Measurements from ENCODE around the gene PARP9.

The PARP9 gene

GRCh38 chr3:122586773-122587485 lies 22.8 kb upstream of the PARP9 start:
- no peak overlapping the region for H3K4me3 ChIP-seq (ENCODE audit: low read depth, low read length)
- DNase-seq (ENCODE audit: low read depth), result no peak

GRCh38 chr3:122586098-122586497 lies 22.0 kb upstream of the PARP9 start:
- H3K4me3 ChIP-seq (ENCODE audit: low read depth, low read length), result no peak overlapping the region
- no peak for TF ChIP-seq CTCF (IDR thresholded peaks at IDR 0.05; ENCODE audit: control insufficient read depth, extremely low read depth, insufficient read depth)
- no peak for DNase-seq (ENCODE audit: low read depth)

More at GRCh38 chr3:122586773-122587485, 22.8 kb upstream of the PARP9 start:
- no peak for TF ChIP-seq CTCF (IDR thresholded peaks at IDR 0.05; ENCODE audit: control insufficient read depth, extremely low read depth, insufficient read depth)

GRCh38 chr3:122582390-122582789 lies 18.3 kb upstream of the PARP9 start:
- no peak for TF ChIP-seq CTCF (IDR thresholded peaks at IDR 0.05; ENCODE audit: control insufficient read depth, extremely low read depth, insufficient read depth)
- H3K4me3 ChIP-seq (ENCODE audit: low read depth, low read length), result no peak overlapping the region
- DNase-seq (ENCODE audit: low read depth), result no peak

- no peak for TF ChIP-seq CTCF (IDR thresholded peaks at IDR 0.05; ENCODE audit: control insufficient read depth, extremely low read depth, insufficient read depth)
- no peak for DNase-seq (ENCODE audit: low read depth)
- no peak overlapping the region for H3K4me3 ChIP-seq (ENCODE audit: low read depth, low read length)
Measured at GRCh38 chr3:122581622-122582021, 17.5 kb upstream of the PARP9 start.

- DNase-seq (ENCODE audit: low read depth), result no peak
- TF ChIP-seq CTCF (IDR thresholded peaks at IDR 0.05; ENCODE audit: control insufficient read depth, extremely low read depth, insufficient read depth), result no peak
- no peak overlapping the region for H3K4me3 ChIP-seq (ENCODE audit: low read depth, low read length)
Measured at GRCh38 chr3:122580470-122580869, 16.4 kb upstream of the PARP9 start.

GRCh38 chr3:122578069-122578740 lies 14.1 kb upstream of the PARP9 start:
- TF ChIP-seq CTCF (IDR thresholded peaks at IDR 0.05; ENCODE audit: control insufficient read depth, extremely low read depth, insufficient read depth), result no peak
- no peak overlapping the region for H3K4me3 ChIP-seq (ENCODE audit: low read depth, low read length)
- DNase-seq (ENCODE audit: low read depth), result no peak
